NCI-H187 (cell line): ENCODE results near the gene ZNHIT1.

ENCODE experiments used
- DNase-seq, 2 experiments: peaks; one replicate each; lab custom pipeline; 2025; lab: John Stamatoyannopoulos, UW

ZNHIT1 gene

GRCh38 chr7:101217388-101218235 lies at the start of gene ZNHIT1, which contains the start of gene PLOD3:
Gene ZNHIT1, plus strand, starts transcription at chr7:101218165. Its CDS starts 31 bp downstream, at chr7:101218196.
Gene PLOD3, minus strand, starts transcription at chr7:101217581. Its CDS starts 307 bp downstream, at chr7:101217274.
- DNase-seq = peak; percentile 96 to 97

- DNase-seq = no peak
Measured at GRCh38 chr7:101168412-101169049, 49.4 kb upstream of the ZNHIT1 start.

DNA sequence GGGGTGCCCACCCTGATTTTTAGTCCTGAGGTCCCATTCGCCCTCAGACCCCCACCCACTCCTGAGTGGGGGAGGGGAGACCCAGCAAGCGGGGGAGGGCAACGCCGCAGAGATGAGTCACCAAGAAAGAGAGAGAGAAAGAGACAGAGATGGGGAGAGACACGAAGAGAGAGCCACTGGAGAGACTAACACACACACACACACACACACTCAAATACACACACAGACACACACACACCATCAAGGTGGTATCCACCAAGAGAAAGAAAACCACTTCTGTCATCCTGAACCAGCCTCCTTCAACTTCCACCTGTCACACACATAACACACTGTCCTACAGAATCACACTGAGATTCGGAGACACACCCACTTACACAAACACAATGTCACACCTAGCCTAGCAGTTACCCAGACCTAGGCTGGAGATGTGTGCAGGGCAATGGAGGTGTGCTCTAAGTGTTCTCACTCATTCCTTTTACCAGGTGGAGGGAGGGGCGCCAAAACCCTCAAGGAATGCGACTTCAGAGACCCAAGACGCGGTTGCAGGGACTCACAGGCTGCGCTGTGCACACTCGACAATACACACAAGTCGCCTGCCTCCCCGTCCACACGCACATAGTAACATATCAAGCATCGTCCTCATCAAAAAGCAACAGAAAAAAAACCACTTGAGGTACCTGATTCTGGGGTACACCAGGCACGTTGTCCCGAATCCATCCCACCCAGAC lies 48.7 kb upstream of the ZNHIT1 start:
- no peak for DNase-seq

DNA sequence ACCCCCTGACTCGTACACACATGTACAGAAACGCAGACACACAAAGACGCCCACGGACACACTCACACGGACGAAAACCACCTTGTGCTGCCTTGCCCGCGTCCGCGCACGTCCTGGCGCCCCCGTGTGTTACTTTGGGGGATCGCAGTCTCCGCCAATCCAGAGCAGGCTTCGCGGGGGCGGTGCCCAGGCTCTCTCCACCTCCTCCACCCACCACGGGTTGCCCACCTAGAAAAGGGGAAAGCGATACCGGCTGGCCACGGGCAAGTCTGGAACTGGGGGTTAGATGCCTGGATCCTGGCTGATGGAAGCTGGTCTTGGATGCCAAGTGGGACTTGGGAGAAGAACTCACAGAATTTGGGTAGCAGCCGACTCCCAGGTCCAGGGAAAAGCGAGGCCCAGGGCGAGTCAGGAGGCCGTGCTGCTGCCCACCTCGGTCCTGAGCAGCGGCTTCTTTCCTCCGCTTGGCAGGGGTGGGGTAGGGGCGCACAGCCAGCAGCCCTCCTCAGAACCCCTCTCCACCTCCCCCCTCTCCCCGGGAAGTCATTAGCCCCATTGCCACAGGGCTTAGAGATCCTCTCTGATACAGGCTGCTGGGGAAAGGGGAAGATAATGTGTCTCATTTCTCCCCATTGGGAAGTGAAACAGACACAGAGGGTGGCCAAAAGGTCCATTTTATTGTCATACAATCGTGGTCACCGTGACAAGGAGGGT lies 48.0 kb upstream of the ZNHIT1 start:
- DNase-seq = peak in 1 of 2 experiments; percentile 52

GRCh38 chr7:101170617-101171441 lies 47.1 kb upstream of the ZNHIT1 start:
- DNase-seq = no peak

DNA sequence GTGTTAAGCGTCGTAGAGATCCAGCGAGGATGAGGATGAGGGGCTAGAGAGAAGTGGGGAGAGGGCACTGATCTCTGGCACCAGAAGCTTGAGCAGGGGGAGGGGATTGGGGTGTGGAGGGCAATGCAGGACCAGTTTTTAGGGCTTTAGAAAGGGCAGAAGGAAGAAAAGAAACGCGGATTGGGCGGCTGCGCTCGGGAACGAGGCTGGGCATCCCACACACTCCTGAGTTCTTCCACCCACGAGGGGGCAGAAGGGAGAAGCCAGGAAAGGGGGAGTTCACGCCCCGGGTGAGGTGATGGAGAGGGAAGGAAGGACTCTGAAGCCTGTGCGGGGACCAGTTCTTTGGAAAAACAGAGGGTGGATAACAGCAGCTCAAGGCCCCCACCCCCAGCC lies 46.5 kb upstream of the ZNHIT1 start:
- DNase-seq = no peak

- DNase-seq = peak; percentile 36 to 65
Measured at GRCh38 chr7:101172005-101172853, 45.7 kb upstream of the ZNHIT1 start.

GRCh38 chr7:101172854-101173751 lies 44.9 kb upstream of the ZNHIT1 start:
- DNase-seq = no peak

DNA sequence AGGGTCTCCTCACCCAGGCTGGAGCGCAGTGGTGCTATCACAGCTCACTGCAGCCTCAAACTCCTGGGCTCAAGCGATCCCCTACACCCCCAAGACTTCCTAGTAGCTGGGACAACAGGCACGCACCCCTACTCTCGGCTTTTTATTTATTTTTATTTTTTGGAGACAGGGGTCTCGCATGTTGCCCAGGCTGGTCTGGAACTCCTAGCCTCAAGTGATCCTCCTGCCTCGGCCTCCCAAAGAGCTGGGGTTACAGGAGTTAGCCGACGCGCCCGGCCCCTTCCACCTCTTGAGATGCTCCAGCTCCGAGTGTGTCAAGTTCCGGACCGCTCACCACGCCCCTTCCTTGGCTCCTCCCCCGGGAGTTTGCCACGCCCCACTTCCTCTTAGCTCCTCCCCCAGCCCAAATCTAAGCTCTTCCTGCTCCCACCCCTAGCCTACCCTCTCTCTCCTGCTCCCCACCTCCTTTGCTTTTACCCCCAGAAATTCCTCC lies 44.2 kb upstream of the ZNHIT1 start:
- DNase-seq = peak in 1 of 2 experiments; percentile 25

- no peak for DNase-seq
Measured at GRCh38 chr7:101174322-101174854, 43.6 kb upstream of the ZNHIT1 start.

DNA sequence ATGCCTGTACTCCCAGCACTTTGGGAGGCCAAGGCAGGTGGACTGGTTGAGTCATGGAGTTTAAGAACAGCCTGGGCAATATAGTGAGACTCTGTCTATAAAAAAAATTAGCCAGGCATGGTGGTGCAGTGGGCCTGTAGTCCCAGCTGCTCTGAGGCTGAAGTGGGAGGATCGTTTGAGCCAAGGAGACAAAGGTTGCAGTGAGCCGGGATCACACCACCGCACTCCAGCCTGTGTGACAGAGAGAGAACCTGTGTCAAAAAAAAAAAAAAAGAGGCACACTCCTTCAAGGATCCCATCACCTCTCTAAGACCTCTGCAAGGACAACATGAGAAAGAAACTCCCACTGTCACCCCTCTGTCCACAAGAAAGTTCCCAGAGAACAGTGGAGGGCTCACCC lies 42.3 kb upstream of the ZNHIT1 start:
- no peak for DNase-seq

DNA sequence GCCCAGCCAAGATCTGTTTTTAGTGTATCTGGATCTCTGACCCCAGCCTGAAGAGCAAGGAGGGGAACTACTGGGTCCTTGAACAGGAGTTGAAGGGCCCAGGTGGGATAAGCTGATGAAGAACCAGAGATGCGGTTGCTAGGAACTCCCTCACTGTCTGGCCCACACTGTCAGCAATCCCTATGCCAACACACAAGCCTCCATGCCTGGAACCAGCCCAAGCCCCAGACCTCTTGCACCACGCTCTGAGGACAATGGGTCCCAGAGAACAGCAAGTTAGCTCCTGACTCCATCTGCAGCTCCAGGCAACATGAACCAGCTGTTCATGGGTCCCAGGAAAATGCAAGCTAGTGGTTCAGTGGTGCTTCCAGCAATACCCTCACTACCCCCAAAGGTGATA lies 40.3 kb upstream of the ZNHIT1 start:
- DNase-seq = no peak

DNA sequence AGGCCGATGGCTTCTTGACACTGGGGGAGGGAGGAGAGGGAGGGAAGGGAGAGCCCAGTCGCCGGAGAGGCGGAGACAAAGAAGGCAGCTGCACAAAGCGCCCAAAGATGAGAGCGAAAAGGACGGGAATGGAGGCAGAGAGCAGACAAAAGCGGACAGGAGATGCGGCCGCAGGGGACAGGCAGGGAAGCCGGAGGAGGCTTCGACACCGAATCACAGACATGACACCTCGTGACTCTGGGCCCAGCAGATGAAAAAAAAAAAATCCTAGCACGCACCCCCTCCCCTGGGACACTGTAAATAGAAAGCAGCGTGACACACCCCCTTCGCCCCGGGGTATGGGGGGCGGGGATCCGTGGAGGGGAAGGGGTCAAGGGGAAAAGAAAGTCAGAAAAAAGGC lies 38.8 kb upstream of the ZNHIT1 start:
- peak; percentile 38 to 63 for DNase-seq

GRCh38 chr7:101179713-101180112 lies 38.3 kb upstream of the ZNHIT1 start:
- no peak for DNase-seq

DNA sequence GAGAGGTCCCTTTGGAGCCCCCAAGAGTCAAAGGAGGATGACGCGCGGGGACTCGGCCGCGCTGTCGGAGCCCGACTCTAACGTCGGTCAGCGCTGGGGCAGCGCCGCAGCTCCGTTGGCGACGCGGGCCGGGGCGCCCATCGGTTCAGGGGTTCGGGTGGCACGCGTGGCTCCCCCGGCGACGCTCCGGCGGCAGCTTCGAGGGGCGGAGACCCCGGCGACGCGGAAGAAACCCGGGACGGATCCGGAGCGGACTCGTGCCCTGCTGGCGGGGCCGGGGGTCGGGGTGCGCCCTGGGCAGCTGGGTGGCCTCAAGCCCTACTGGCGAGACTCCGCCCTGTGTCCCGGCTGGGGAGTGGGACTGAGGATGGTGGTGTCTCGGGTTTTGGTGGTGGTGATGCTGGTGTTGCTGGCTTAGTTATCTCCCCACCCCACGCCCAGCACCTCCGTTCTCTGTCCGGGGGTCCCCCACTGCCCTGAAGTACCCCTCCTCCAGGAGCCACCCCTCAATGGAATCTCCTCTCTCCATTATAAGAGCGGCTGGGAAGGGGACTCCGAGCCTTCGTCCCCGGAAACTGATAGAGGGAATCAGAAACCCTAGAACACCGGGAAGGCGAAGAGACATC lies 37.7 kb upstream of the ZNHIT1 start, which contains the start of gene NAT16:
Gene NAT16, minus strand, starts transcription at position 164 of the 626 bp plus-strand sequence. CDS start 5,486 bp downstream, outside the sequence.
- DNase-seq = no peak

DNA sequence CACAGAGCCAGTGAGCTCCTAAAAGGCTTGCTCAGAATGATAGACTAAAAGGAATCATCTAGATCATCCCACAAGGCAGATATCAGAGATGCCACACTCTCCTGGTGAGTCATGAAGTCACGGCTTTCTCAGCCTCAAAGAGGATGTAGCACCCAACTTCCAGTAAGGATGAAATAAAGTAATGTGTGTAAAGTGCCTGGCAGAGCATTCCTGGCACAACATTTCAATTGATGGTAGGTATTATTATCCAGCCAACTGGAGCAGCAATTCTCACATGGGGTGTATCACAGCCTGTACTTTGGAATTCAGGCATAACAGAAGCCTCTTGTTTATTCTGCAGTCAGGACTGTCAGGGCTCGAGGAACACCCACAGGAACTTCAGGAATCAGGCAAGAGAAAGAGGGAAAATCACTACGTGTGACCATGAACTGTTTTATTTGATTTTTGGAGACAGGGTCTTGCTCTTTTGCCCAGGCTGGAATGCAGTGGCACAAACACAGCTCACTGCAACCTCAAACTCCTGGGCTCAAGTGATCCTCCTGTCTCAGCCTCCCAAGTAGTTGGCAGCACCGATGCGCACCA lies 32.6 kb upstream of the ZNHIT1 start:
- no peak for DNase-seq

DNA sequence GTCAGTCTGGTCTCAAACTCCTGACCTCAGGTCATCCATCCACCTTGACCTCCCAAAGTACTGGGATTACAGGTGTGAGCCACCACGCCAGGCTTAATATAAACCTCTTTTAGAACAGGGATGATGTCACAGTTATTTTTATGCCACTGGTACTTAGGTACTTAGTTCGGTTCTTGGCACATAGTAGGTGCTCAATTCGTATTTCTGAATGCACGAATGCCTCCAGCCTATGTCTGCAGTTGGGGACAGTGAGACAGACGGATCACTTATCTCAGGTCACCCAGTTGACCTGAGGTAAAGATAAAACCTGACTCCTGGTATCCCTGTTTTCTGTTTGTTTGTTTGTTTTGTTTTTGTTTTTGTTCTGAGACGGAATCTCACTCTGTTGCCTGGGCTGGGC lies 31.8 kb upstream of the ZNHIT1 start:
- DNase-seq = no peak
